Measurements from ENCODE around the gene FAM180A. TPM values are rescaled to one million over a fixed set of nuclear protein-coding genes. Genes with fewer than 3 reads are reported as not detected.
"Not testable (repeated sequence)": the region's sequence is repeated elsewhere in the genome, so short reads cannot be mapped to it uniquely, and the experiment has no call there.

Gene FAM180A
- total RNA-seq, 1 experiment from 2014 or later: 0.18 TPM

GRCh38 chr7:135742371-135742770 is 6.2 kb downstream of the FAM180A start:
- peaks cover 33% of the 10 kb centered on the region for H3K4me1 ChIP-seq (replicated peaks)
- H3K4me3 ChIP-seq: no peak overlapping the region
- no peaks in the 10 kb centered on the region for H3K27me3 ChIP-seq (replicated peaks)
- no peak overlapping the region for H3K27ac ChIP-seq
- DNase-seq (ENCODE audit: low read depth in 1 of 2, low spot score in 2 of 2): no peak
- H3K9me3 ChIP-seq (replicated peaks): no peaks in the 10 kb centered on the region
- no peaks in the 10 kb centered on the region for H3K36me3 ChIP-seq

- Histone ChIP-seq H3K36me3 (no peaks in the 10 kb centered on the region), H3K4me3 (no peak overlapping the region), H3K9me3 (replicated peaks) (no peaks in the 10 kb centered on the region), H3K27me3 (replicated peaks) (no peaks in the 10 kb centered on the region), H3K4me1 (replicated peaks) (peaks cover 33% of the 10 kb centered on the region), H3K27ac (no peak overlapping the region)
- no peak for DNase-seq (ENCODE audit: low read depth in 1 of 2, low spot score in 2 of 2)
Measured at GRCh38 chr7:135741905-135742304, 6.7 kb downstream of the FAM180A start.

- H3K27me3 ChIP-seq (replicated peaks): no peaks in the 10 kb centered on the region
- no peaks in the 10 kb centered on the region for H3K36me3 ChIP-seq
- H3K4me1 ChIP-seq (replicated peaks): peaks cover 23% of the 10 kb centered on the region
- no peaks in the 10 kb centered on the region for H3K9me3 ChIP-seq (replicated peaks)
- no peak for DNase-seq (ENCODE audit: low read depth in 1 of 2, low spot score in 2 of 2)
- no peak overlapping the region for H3K4me3 ChIP-seq
- no peak overlapping the region for H3K27ac ChIP-seq
Measured at GRCh38 chr7:135740889-135741288, 7.7 kb downstream of the FAM180A start.

GRCh38 chr7:135737306-135737647 is 11.3 kb downstream of the FAM180A start:
- H3K9me3 ChIP-seq (replicated peaks); DNase-seq (ENCODE audit: low read depth in 1 of 2, low spot score in 2 of 2); H3K4me1 ChIP-seq (replicated peaks); H3K36me3 ChIP-seq; H3K27ac ChIP-seq; H3K4me3 ChIP-seq; H3K27me3 ChIP-seq (replicated peaks): not testable (repeated sequence)

GRCh38 chr7:135736586-135737305 is 11.9 kb downstream of the FAM180A start:
- no peaks in the 10 kb centered on the region for H3K4me1 ChIP-seq (replicated peaks)
- no peak for DNase-seq (ENCODE audit: low read depth in 1 of 2, low spot score in 2 of 2)
- no peak overlapping the region for H3K4me3 ChIP-seq
- no peaks in the 10 kb centered on the region for H3K9me3 ChIP-seq (replicated peaks)
- H3K27ac ChIP-seq: no peak overlapping the region
- H3K27me3 ChIP-seq (replicated peaks): no peaks in the 10 kb centered on the region
- no peaks in the 10 kb centered on the region for H3K36me3 ChIP-seq

GRCh38 chr7:135734343-135734689 is 14.3 kb downstream of the FAM180A start:
- H3K4me1 ChIP-seq (replicated peaks): no peaks in the 10 kb centered on the region
- no peak overlapping the region for H3K27ac ChIP-seq
- no peaks in the 10 kb centered on the region for H3K9me3 ChIP-seq (replicated peaks)
- no peak overlapping the region for H3K4me3 ChIP-seq
- DNase-seq (ENCODE audit: low read depth in 1 of 2, low spot score in 2 of 2): no peak
- no peaks in the 10 kb centered on the region for H3K36me3 ChIP-seq
- no peaks in the 10 kb centered on the region for H3K27me3 ChIP-seq (replicated peaks)

GRCh38 chr7:135733603-135734342 is 14.8 kb downstream of the FAM180A start:
- DNase-seq (ENCODE audit: low read depth in 1 of 2, low spot score in 2 of 2): no peak
- H3K9me3 ChIP-seq (replicated peaks): no peaks in the 10 kb centered on the region
- H3K4me3 ChIP-seq: no peak overlapping the region
- H3K27me3 ChIP-seq (replicated peaks): no peaks in the 10 kb centered on the region
- no peak overlapping the region for H3K27ac ChIP-seq
- H3K36me3 ChIP-seq: no peaks in the 10 kb centered on the region
- no peaks in the 10 kb centered on the region for H3K4me1 ChIP-seq (replicated peaks)

- Histone ChIP-seq H3K9me3 (replicated peaks) (no peaks in the 10 kb centered on the region), H3K4me3 (no peak overlapping the region), H3K36me3 (no peaks in the 10 kb centered on the region), H3K4me1 (replicated peaks) (no peaks in the 10 kb centered on the region), H3K27me3 (replicated peaks) (no peaks in the 10 kb centered on the region), H3K27ac (no peak overlapping the region)
- DNase-seq (ENCODE audit: low read depth in 1 of 2, low spot score in 2 of 2): no peak
Measured at GRCh38 chr7:135731131-135731530, 17.5 kb downstream of the FAM180A start.

GRCh38 chr7:135729230-135729629 is 19.4 kb downstream of the FAM180A start:
- Histone ChIP-seq H3K4me3 (no peak overlapping the region), H3K27ac (no peak overlapping the region), H3K4me1 (replicated peaks) (no peaks in the 10 kb centered on the region), H3K9me3 (replicated peaks) (no peaks in the 10 kb centered on the region), H3K27me3 (replicated peaks) (no peaks in the 10 kb centered on the region), H3K36me3 (no peaks in the 10 kb centered on the region)
- no peak for DNase-seq (ENCODE audit: low read depth in 1 of 2, low spot score in 2 of 2)

- Histone ChIP-seq H3K27ac (no peak within 1 kb of the TSS), H3K27me3 (replicated peaks) (no peaks in the 10 kb centered on the region), H3K36me3 (no peaks in the 10 kb centered on the region), H3K4me3 (no peak within 1 kb of the TSS), H3K9me3 (replicated peaks) (no peaks in the 10 kb centered on the region), H3K4me1 (replicated peaks) (no peaks in the 10 kb centered on the region)
- DNase-seq (ENCODE audit: low read depth in 1 of 2, low spot score in 2 of 2): no peak
Measured at GRCh38 chr7:135728136-135728669, 20.4 kb downstream of the FAM180A start, which contains the start of gene SLC13A4. Gene SLC13A4, minus strand, starts transcription at chr7:135728186. Its CDS starts 690 bp downstream, at chr7:135727496.

GRCh38 chr7:135726911-135727673 is 21.5 kb downstream of the FAM180A start:
- no peaks in the 10 kb centered on the region for H3K4me1 ChIP-seq (replicated peaks)

GRCh38 chr7:135726276-135726788 is 22.3 kb downstream of the FAM180A start:
- no peak overlapping the region for H3K27ac ChIP-seq
- no peaks in the 10 kb centered on the region for H3K4me1 ChIP-seq (replicated peaks)
- no peaks in the 10 kb centered on the region for H3K36me3 ChIP-seq
- no peak for DNase-seq (ENCODE audit: low read depth in 1 of 2, low spot score in 2 of 2)
- H3K9me3 ChIP-seq (replicated peaks): no peaks in the 10 kb centered on the region
- no peaks in the 10 kb centered on the region for H3K27me3 ChIP-seq (replicated peaks)
- H3K4me3 ChIP-seq: no peak overlapping the region

More at GRCh38 chr7:135726911-135727673, 21.5 kb downstream of the FAM180A start:
- no peak overlapping the region for H3K27ac ChIP-seq
- no peaks in the 10 kb centered on the region for H3K36me3 ChIP-seq
- H3K4me3 ChIP-seq: no peak overlapping the region
- H3K9me3 ChIP-seq (replicated peaks): no peaks in the 10 kb centered on the region
- no peaks in the 10 kb centered on the region for H3K27me3 ChIP-seq (replicated peaks)
- no peak for DNase-seq (ENCODE audit: low read depth in 1 of 2, low spot score in 2 of 2)

GRCh38 chr7:135723411-135723810 is 25.2 kb downstream of the FAM180A start:
- Histone ChIP-seq H3K27ac (no peak overlapping the region), H3K9me3 (replicated peaks) (no peaks in the 10 kb centered on the region), H3K36me3 (no peaks in the 10 kb centered on the region), H3K4me3 (no peak overlapping the region), H3K27me3 (replicated peaks) (no peaks in the 10 kb centered on the region), H3K4me1 (replicated peaks) (no peaks in the 10 kb centered on the region)
- no peak for DNase-seq (ENCODE audit: low read depth in 1 of 2, low spot score in 2 of 2)

All from SJSA1 (cell line).